HCEC 1CT (cell line): ENCODE data around the gene CES4A.
A peak's percentile ranks its signal among the peaks of the same experiment; 100 is the strongest.
"Not testable (repeated sequence)": the region's sequence is repeated elsewhere in the genome, so short reads cannot be mapped to it uniquely, and the experiment has no call there.

ENCODE experiments used
- DNase-seq: peaks from one replicate; pipeline ENCODE4 v3.0.0-alpha.2; 2017

Gene CES4A

GRCh38 chr16:67024384-67025209 lies 36.2 kb downstream of the CES4A start:
- DNase-seq: no peak

DNA sequence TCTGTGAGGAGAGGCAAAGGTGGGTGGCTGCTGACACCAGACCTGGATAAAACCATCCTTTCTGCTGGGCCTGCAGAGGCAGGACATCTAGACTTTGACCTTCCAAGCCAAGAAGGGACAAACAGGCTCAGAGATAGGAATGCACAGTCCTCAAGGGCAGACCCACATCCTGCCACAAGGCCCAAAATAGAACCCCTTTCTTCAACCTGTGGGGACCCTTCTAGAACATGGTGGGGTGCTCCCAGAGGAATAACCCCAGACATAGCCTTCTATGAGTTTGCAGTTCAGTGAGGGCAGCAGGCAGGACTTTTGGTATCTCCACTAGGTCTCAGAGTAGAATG lies 36.8 kb downstream of the CES4A start:
- DNase-seq: no peak

DNA sequence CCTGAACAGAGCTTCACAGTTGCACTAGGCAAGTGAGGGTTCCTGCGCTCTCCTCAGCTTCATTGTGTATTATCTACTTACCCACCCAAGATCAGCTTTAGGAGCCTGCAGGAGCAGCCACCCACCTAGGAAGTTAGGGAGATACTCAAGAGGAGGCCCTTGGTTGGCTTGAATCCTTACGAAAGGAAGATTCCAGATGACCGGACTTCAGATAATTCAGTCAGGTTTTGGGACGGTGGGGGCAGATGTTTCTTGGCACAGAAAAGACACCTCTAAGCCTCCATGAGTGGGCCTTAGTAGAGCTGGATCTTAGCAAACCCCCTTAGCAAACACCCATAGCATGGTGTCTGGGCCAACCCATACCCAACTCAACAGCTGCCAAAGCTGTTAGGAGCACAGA lies 38.2 kb downstream of the CES4A start:
- DNase-seq: no peak

DNA sequence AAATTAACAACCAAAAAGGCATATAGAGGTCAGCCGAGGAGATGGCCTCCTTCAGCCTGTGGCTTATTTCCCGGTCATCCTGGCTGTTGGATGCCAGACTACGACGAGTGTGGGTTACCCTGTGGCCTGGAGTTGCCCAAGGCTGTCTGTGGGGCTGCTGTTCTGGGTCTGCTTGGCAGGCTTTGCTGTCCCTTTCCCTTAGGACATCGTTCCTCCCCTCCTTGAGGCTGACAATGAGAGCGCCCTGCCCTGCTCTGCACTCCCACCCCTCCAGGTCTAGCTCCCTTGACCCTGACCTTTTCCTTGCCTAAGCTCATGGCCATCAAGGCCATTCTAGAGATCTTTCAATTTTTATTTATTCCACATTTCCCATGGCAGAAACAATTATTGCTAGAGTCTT lies 38.7 kb downstream of the CES4A start:
- no peak for DNase-seq

DNA sequence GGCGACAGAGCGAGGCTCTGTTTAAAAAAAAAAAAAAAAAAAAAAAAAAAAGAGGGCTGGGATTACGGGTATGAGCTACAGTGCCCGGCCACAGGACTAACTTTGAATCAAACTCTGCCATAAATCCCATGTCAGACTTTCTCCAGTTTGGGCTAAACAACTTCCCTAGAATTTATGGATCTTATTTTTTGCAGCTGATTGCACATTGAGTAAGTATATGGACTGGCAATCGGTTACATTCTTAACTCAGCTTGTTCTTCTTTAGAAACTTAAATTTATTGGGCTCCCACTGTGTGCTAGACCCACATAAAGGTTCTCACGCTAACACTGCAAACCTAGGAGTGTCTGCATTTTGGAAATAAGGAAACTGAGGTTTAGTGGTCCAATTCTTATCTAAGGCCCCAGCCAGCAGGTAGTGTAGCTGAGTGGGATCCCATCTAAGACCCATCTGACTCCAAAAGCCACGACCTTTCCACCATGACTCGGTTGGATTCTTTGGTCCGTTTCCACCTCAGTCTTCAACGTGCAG lies 39.8 kb downstream of the CES4A start:
- DNase-seq: no peak

- DNase-seq: peak; percentile 88
Measured at GRCh38 chr16:67028696-67029253, 40.4 kb downstream of the CES4A start, which contains the start of gene CBFB. Gene CBFB, plus strand, starts transcription at chr16:67029149. Its CDS starts 259 bp downstream, at chr16:67029408.

DNA sequence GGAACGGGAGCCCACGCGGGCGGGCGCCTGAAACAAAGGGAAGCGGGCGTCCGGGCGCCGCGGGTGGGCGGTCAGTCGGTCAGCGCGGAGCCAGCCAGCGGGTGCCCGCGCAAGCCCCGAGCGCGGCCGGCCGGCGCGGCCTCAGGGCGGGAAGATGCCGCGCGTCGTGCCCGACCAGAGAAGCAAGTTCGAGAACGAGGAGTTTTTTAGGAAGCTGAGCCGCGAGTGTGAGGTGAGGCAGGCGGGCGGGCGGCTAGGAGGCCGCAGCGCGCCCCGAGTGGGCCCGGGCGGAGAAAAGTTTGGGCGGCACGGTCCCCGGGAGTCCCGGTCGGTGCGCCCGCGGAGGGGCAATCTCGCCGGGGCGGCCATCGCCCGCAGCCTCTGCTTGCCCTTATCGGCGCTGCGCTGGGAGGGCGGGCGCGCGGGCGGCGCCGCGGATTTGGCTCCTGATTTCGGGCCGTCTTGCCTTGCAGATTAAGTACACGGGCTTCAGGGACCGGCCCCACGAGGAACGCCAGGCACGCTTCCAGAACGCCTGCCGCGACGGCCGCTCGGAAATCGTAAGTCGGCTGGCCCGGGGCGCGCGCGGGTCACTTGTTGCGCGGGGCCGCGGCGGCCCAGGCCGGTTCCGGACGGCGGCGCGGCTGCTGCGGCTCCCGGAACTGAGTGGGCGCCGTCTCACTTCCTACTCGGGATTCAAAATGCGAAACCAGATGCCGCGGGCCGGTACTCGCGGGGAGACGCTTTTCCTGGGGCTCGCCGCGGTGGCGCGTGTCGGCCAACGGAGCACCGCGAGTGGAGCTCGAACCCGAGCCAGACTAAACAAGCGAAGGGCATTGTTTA lies 41.1 kb downstream of the CES4A start:
- peak; percentile 60 for DNase-seq

DNA sequence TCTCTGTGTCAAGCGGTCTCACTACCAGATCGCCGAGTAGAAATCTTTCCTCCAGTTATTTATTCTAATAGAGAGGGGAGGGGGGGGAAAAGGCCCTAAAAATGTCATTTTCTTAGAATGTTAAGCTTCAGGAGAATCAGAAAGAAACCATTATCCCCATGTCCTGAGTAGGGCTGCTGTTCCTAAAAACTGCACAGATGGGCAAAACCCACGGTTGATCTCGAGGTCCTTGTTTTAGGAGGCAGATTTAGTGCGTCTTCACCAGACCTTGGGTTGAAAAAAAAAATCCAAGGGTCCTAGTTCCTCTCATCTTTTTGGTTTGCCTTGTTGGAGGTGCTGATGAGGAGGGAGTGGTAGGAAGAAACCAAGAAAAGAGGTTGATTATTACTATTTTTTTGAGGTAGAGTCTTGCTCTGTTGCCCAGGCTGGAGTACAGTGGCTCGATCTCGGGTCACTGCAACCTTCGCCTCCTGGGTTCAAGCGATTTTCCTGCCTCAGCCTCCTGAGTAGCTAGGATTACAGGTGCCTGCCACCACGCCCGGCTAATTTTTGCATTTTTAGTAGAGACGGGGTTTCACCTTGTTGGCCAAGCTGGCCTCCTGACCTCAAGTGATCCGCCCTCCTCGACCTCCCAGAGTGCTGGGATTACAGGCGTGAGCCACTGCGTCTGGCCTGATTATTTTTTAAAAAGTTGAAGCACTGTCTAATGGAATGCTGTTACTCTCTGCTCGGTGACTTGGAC lies 42.0 kb downstream of the CES4A start:
- no peak for DNase-seq

- DNase-seq: peak; percentile 48
Measured at GRCh38 chr16:67034487-67034886, 46.1 kb downstream of the CES4A start.

- DNase-seq: no peak
Measured at GRCh38 chr16:67035364-67035763, 47.0 kb downstream of the CES4A start.

GRCh38 chr16:67036323-67036741 lies 47.9 kb downstream of the CES4A start:
- no peak for DNase-seq

DNA sequence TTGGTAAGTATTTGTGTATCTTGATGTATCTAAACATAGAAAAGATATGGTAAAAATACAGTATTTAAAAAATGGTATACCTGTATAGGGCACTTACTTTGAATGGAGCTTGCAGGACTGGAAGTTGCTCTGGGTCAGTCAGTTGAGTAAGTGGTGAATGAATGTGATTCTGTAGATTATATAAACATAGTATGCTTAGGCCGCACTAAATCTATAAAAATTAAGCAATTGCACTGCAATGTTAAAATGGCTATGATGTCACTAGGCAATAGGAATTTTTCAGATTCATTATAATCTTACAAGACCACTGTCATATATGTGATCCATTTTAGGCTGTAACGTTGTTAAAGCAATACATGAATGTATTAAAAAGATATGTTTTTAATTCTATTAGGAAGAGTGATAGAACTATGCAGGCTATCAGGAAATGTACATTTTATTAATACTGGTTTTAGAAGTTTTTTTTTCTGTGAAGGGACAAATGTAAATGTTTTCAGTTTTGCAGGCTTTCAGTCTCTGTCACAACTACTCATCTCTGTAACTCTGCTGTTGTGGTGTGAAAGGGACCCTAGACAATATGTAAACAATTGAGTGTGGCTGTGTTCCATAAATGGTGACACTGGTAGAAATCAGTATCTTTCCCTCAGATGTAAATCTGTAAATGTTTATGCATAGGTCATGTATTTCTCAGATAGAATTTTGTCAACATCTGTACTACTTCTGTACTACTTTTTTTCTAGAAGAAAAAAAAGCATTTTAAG lies 51.1 kb downstream of the CES4A start:
- peak; percentile 49 for DNase-seq

- no peak for DNase-seq
Measured at GRCh38 chr16:67040166-67040565, 51.8 kb downstream of the CES4A start.

- DNase-seq: peak; percentile 32
Measured at GRCh38 chr16:67040906-67041305, 52.5 kb downstream of the CES4A start.

DNA sequence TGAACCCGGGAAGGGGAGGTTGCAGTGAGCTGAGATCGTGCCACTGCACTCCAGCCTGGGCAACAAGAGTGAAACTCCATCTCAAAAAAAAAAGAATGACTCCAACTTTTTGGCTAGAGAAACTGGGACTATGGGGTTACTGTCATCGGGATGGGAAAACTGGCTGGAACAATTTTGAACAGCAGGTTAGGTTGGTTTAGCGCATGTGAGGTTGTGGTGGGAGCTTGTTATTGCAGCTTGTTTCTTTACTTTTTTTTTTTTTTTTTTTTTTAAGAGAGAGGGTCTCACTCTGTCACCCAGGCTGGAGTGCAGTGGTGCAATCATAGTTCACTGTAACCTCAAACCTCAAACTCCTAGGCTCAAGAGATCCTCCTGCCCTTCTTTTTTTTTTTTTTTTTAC lies 53.1 kb downstream of the CES4A start:
- DNase-seq: not testable (repeated sequence)

- no peak for DNase-seq
Measured at GRCh38 chr16:67043420-67043819, 55.0 kb downstream of the CES4A start.

DNA sequence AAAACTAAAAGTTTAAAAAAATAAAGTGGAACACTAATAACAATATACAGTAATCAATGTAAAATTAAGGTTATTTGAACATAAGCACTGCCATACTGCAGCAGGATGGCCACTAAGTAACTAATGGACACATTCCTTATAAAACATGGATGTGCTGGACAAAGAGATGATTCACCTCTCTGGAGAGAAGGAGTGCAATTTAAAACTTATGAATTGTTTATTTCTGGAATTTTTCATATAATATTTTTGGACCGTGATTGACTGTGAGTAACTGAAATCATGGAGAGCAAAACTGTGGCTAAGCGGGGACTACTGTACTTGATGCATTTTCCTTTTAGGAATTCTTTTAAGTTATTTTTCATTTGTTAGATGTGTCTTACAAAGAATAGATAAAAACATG lies 62.4 kb downstream of the CES4A start:
- DNase-seq: peak; percentile 22

DNA sequence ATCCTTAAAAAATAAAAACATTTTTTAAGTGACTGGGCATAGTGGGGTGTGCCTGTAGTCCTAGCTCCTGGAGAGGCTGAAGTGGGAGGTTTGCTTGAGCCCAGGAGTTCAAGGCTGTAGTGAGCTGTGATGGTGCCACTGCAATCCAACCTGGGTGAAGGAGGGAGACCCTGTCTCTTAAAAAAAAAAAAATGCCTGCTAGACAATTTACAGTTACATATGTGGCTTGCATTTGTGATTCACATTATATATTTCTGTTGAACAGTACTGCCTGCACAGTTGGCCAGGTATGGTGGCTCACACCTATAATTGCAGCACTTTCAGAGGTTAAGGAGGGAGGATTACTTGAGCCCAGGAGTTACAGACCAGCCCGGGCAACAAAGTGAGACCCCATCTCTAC lies 64.0 kb downstream of the CES4A start:
- no peak for DNase-seq

DNA sequence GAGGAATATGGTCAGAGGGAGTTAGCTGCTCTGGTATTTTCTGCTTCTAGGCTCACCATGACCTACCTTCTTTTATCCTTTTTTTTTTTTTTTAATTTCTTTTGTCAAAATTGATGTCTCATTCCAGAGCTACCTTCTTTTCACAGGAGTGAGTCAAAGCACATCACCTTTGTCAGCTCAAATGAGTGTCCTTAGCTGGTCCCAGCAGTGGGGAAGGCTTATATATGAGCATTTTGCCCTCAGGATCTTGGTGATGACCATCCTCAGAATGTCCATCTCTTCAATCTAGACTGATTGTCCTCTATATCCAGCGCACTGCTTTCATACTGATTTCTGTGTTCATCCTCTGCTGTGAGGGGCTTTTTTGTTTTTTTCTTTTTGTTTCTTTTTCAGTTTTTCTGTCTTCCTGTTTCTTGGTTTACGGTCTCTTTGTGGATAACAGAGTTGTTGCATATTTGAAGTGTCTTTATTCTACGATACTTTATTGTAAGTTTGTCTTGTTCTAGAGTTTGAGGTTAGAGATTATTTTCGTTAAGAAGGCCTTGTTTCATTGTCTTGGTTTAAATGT lies 65.5 kb downstream of the CES4A start:
- no peak for DNase-seq

- DNase-seq: no peak
Measured at GRCh38 chr16:67054901-67055300, 66.5 kb downstream of the CES4A start.

DNA sequence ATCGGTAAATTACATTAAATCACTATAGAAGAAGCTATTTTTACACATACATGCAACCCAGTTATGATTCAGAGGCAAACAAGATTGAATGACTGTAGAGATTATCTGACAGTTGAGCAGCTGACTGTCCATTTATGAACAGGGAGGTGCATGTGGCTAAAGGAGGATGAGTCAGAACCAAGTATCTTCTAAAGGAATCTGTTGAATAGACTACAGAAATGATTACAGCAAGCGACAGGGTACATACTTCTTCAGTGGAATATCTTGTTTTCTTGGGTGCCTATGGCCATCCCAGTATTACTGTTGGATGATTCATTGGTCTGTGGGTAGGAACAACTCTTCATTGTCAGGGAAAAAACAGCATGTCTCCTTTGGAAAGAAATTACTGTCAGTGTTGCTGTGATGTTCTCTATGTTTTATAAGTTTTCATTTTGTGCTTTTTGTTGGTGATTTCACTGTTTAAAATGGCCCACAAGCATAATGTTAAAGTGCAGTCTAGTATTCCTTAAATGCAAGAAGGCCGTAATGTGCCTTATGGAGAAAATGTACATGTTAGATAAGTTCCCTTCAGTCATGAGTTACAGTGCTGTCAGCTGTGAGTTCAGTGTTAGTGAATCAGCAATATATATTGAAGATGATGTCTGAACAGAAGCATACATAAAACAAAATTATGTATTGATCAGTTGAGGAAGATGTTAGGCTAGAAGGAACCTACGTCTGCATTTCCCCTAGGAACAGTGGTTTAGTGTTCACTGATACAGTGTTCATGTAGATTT lies 67.5 kb downstream of the CES4A start:
- peak; percentile 99 for DNase-seq
